Neural progenitor cell (in vitro differentiated cells): ENCODE data around the gene HOXD4. TPM values are rescaled to one million over a fixed set of nuclear protein-coding genes. Genes with fewer than 3 reads are reported as not detected.
A peak's percentile ranks its signal among the peaks of the same experiment; 100 is the strongest.

Experiments
- DNase-seq: peaks from one replicate; pipeline ENCODE4 v3.0.0-alpha.2; 2016; ENCODE audit warnings: low spot score
- H2AFZ ChIP-seq: fragments of 200-600 bp; sonication (generic); replicated peaks from 2 replicates; pipeline ENCODE4 v1.6.1; 2016; ENCODE audit warnings: antibody characterized with exemption
- H3F3A ChIP-seq: fragments of 200-600 bp; sonication (generic); 2 replicates; pipeline ENCODE4 v1.6.1; 2016; ENCODE audit warnings: antibody characterized with exemption, low read depth
- H3K27ac ChIP-seq: fragments of 200-600 bp; sonication (generic); 2 replicates; pipeline ENCODE4 v1.5.1; 2016; ENCODE audit warnings: mild to moderate bottlenecking
- H3K27me3 ChIP-seq: fragments of 200-600 bp; sonication (generic); 2 replicates; pipeline ENCODE4 v1.6.1; 2016; ENCODE audit warnings: mild to moderate bottlenecking, moderate library complexity
- H3K36me3 ChIP-seq: fragments of 200-600 bp; sonication (generic); 2 replicates; pipeline ENCODE4 v1.5.1; 2016
- H3K4me1 ChIP-seq: fragments of 200-600 bp; sonication (generic); 2 replicates; pipeline ENCODE4 v1.6.1; 2016; ENCODE audit warnings: mixed run types
- H3K4me2 ChIP-seq: fragments of 200-600 bp; sonication (generic); 2 replicates; pipeline ENCODE4 v1.6.1; 2016
- H3K4me3 ChIP-seq: fragments of 200-600 bp; sonication (generic); 2 replicates; pipeline ENCODE4 v1.5.1; 2016
- H3K79me2 ChIP-seq: fragments of 200-600 bp; sonication (generic); 2 replicates; pipeline ENCODE4 v1.6.1; 2016; ENCODE audit warnings: low read depth
- H3K9ac ChIP-seq: fragments of 200-600 bp; sonication (generic); 2 replicates; pipeline ENCODE4 v1.6.1; 2016
- H3K9me3 ChIP-seq: fragments of 200-600 bp; sonication (generic); 2 replicates; pipeline ENCODE4 v1.5.1; 2016; ENCODE audit warnings: low read depth
- H4K20me1 ChIP-seq: fragments of 200-600 bp; sonication (generic); 2 replicates; pipeline ENCODE4 v1.6.1; 2016; ENCODE audit warnings: low read depth
- H3K27ac Mint-ChIP-seq: 3 replicates; pipeline ENCODE4 v1.8.0; 2021; ENCODE audit warnings: mixed read lengths
- H3K27me3 Mint-ChIP-seq: 2 replicates; pipeline ENCODE4 v1.8.0; 2022; ENCODE audit warnings: low read depth, mild to moderate bottlenecking, inconsistent platforms, moderate library complexity, mixed read lengths; ENCODE audit not compliant: insufficient read depth
- H3K36me3 Mint-ChIP-seq: 3 replicates; pipeline ENCODE4 v1.8.0; 2021; ENCODE audit warnings: mixed read lengths
- H3K4me1 Mint-ChIP-seq: 3 replicates; pipeline ENCODE4 v1.8.0; 2021; ENCODE audit warnings: mixed read lengths
- H3K4me3 Mint-ChIP-seq: 3 replicates; pipeline ENCODE4 v1.8.0; 2021; ENCODE audit warnings: mild to moderate bottlenecking, moderate library complexity, mixed read lengths
- H3K9me3 Mint-ChIP-seq: 3 replicates; pipeline ENCODE4 v1.8.0; 2020; ENCODE audit warnings: mixed read lengths
- EZH2 ChIP-seq: fragments of 200-600 bp; sonication (generic); IDR thresholded peaks from 2 replicates; pipeline ENCODE4 v1.6.1; 2017; ENCODE audit warnings: antibody characterized with exemption, mild to moderate bottlenecking, moderate library complexity
- EZH2phosphoT487 ChIP-seq: fragments of 200-600 bp; sonication (generic); IDR thresholded peaks from 2 replicates; pipeline ENCODE4 v1.6.1; 2017; ENCODE audit warnings: antibody characterized with exemption
- total RNA-seq: library from RNA; depleted of rRNA; stranded (reverse); fragments of >200 nt; gene quantifications from 2 replicates; pipeline ENCODE4 v1.2.3, GENCODE V29; 2015; ENCODE audit warnings: low replicate concordance
- TF ChIP-seq, protein P1 (sequence below): fragments of 200-600 bp; sonication (generic); IDR thresholded peaks from 2 replicates; pipeline ENCODE4 v1.5.1; 2017; ENCODE audit warnings: antibody characterized with exemption, mild to moderate bottlenecking

The HOXD4 gene
- total RNA-seq, 1 donor from 2014 or later = not detected

DNA sequence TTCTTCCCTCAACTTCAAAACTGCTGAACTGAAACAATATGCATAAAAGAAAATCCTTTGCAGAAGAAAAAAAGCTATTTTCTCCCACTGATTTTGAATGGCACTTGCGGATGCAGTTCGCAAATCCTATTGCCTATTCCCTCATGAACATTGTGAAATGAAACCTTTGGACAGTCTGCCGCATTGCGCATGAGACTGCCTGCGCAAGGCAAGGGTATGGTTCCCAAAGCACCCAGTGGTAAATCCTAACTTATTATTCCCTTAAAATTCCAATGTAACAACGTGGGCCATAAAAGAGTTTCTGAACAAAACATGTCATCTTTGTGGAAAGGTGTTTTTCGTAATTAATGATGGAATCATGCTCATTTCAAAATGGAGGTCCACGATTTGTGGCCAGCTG is 13.4 kb upstream of the HOXD4 start:
- H2AFZ ChIP-seq = no peak overlapping the region
- H3K36me3 ChIP-seq = no peaks in the 10 kb centered on the region
- no peaks in the 10 kb centered on the region for H3K79me2 ChIP-seq
- Mint-ChIP-seq H3K9me3 (peaks cover 12% of the 10 kb centered on the region), H3K4me3 (no peak overlapping the region), H3K36me3 (no peaks in the 10 kb centered on the region), H3K27me3 (peaks cover 83% of the 10 kb centered on the region), H3K4me1 (peaks cover 4% of the 10 kb centered on the region), H3K27ac (no peak overlapping the region)
- TF ChIP-seq EZH2 = no peak
- no peak for TF ChIP-seq EZH2phosphoT487
- TF ChIP-seq, protein P1, sequence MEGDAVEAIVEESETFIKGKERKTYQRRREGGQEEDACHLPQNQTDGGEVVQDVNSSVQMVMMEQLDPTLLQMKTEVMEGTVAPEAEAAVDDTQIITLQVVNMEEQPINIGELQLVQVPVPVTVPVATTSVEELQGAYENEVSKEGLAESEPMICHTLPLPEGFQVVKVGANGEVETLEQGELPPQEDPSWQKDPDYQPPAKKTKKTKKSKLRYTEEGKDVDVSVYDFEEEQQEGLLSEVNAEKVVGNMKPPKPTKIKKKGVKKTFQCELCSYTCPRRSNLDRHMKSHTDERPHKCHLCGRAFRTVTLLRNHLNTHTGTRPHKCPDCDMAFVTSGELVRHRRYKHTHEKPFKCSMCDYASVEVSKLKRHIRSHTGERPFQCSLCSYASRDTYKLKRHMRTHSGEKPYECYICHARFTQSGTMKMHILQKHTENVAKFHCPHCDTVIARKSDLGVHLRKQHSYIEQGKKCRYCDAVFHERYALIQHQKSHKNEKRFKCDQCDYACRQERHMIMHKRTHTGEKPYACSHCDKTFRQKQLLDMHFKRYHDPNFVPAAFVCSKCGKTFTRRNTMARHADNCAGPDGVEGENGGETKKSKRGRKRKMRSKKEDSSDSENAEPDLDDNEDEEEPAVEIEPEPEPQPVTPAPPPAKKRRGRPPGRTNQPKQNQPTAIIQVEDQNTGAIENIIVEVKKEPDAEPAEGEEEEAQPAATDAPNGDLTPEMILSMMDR = no peak
- DNase-seq = no peak
- no peak overlapping the region for H3K4me3 ChIP-seq
- no peaks in the 10 kb centered on the region for H3K4me1 ChIP-seq
- no peaks in the 10 kb centered on the region for H3F3A ChIP-seq
- H3K9ac ChIP-seq = no peak overlapping the region
- peaks cover 100% of the 10 kb centered on the region for H3K27me3 ChIP-seq
- no peaks in the 10 kb centered on the region for H3K9me3 ChIP-seq
- H3K27ac ChIP-seq = no peak overlapping the region
- peaks cover 55% of the 10 kb centered on the region for H4K20me1 ChIP-seq
- no peak overlapping the region for H3K4me2 ChIP-seq

GRCh38 chr2:176138526-176138922 is 12.8 kb upstream of the HOXD4 start:
- peaks cover 49% of the 10 kb centered on the region for H4K20me1 ChIP-seq
- Mint-ChIP-seq H3K4me3 (no peak overlapping the region), H3K36me3 (no peaks in the 10 kb centered on the region), H3K27ac (no peak overlapping the region), H3K4me1 (peaks cover 4% of the 10 kb centered on the region), H3K27me3 (peaks cover 80% of the 10 kb centered on the region), H3K9me3 (peaks cover 12% of the 10 kb centered on the region)
- DNase-seq = no peak
- H3K4me3 ChIP-seq = no peak overlapping the region
- TF ChIP-seq EZH2 (peak; percentile 51), EZH2phosphoT487 (no peak)
- peaks cover 100% of the 10 kb centered on the region for H3K27me3 ChIP-seq
- H3F3A ChIP-seq = no peaks in the 10 kb centered on the region
- no peaks in the 10 kb centered on the region for H3K9me3 ChIP-seq
- no peak overlapping the region for H2AFZ ChIP-seq
- H3K79me2 ChIP-seq = no peaks in the 10 kb centered on the region
- no peak overlapping the region for H3K27ac ChIP-seq
- H3K9ac ChIP-seq = no peak overlapping the region
- no peak overlapping the region for H3K4me2 ChIP-seq
- no peaks in the 10 kb centered on the region for H3K4me1 ChIP-seq
- no peaks in the 10 kb centered on the region for H3K36me3 ChIP-seq

- peaks cover 44% of the 10 kb centered on the region for H4K20me1 ChIP-seq
- H3K4me3 ChIP-seq = no peak overlapping the region
- DNase-seq = no peak
- no peaks in the 10 kb centered on the region for H3K4me1 ChIP-seq
- H3F3A ChIP-seq = no peaks in the 10 kb centered on the region
- TF ChIP-seq, protein P1 = no peak
- peak; percentile 63 for TF ChIP-seq EZH2
- TF ChIP-seq EZH2phosphoT487 = no peak
- no peak overlapping the region for H3K4me2 ChIP-seq
- peaks cover 79% of the 10 kb centered on the region for H3K27me3 Mint-ChIP-seq
- H3K4me3 Mint-ChIP-seq = no peak overlapping the region
- peaks cover 4% of the 10 kb centered on the region for H3K4me1 Mint-ChIP-seq
- H2AFZ ChIP-seq = no peak overlapping the region
- H3K9ac ChIP-seq = no peak overlapping the region
- H3K79me2 ChIP-seq = no peaks in the 10 kb centered on the region
- no peak overlapping the region for H3K27ac Mint-ChIP-seq
- no peak overlapping the region for H3K27ac ChIP-seq
- no peaks in the 10 kb centered on the region for H3K9me3 ChIP-seq
- peaks cover 100% of the 10 kb centered on the region for H3K27me3 ChIP-seq
- peaks cover 12% of the 10 kb centered on the region for H3K9me3 Mint-ChIP-seq
- no peaks in the 10 kb centered on the region for H3K36me3 Mint-ChIP-seq
- no peaks in the 10 kb centered on the region for H3K36me3 ChIP-seq
Observed at GRCh38 chr2:176138923-176139660, 12.3 kb upstream of the HOXD4 start.
